Renal pelvis (tissue), 4 donors: ENCODE data around the gene FPR2. TPM values are rescaled to one million over a fixed set of nuclear protein-coding genes. Genes with fewer than 3 reads are reported as not detected.
"Not testable (repeated sequence)": the region's sequence is repeated elsewhere in the genome, so short reads cannot be mapped to it uniquely, and the experiment has no call there.

Experiments
- DNase-seq: peaks from one replicate; pipeline ENCODE4 v3.0.0-alpha.2; 2013
- polyA plus RNA-seq, 3 donors: library from polyadenylated mRNA; unstranded; fragments of 120-200 nt; gene quantifications; one replicate each; pipeline ENCODE4 v1.2.1, GENCODE V29; 2013; ENCODE audit not compliant: insufficient read length in 3 of 3

The FPR2 gene
- polyA plus RNA-seq, 3 donors: 0.15 to 0.19 TPM; not detected in 1

DNA sequence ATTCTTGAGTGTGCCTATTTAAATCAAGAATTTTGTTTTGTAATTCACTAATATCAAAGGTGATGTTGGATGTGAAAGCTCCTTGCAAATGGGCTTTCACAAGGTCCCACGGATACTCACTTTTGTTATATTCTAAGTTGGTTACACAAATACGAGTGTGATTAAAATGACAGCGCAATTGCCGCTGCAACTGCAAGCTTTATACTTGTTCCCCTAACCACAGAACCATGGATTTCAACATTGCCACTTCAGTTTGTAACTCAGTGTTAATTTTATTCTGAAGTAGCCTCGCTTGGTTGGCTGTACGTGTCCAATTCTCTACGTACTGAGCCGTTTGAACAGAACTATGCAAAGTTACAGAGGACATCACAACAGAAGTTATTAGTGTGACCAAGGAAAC, 44.4 kb downstream of the FPR2 start:
- DNase-seq: not testable (repeated sequence)

GRCh38 chr19:51806571-51806970, 45.6 kb downstream of the FPR2 start:
- not testable (repeated sequence) for DNase-seq

GRCh38 chr19:51807111-51807701, 46.2 kb downstream of the FPR2 start:
- DNase-seq: no peak

DNA sequence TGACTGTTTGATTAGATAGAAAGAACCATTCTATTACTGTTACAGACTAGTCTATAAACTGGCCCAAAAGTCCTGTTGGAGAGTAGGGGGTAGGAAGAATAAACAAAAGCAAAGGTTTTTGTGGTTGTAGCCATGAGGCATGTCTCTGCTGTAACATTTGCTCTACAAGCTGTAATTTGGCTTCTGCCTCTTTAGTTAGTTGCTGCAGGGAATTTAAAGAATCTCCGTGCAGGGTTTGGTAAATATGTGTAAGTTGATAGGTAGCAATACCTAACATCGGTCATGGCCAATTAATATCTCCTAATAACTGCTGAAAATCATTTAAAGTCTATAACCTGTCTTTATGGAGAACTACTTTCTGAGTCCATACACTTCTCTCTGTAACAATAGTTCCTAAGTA, 46.9 kb downstream of the FPR2 start:
- no peak for DNase-seq

- DNase-seq: no peak
Measured at GRCh38 chr19:51808333-51808986, 47.5 kb downstream of the FPR2 start.

DNA sequence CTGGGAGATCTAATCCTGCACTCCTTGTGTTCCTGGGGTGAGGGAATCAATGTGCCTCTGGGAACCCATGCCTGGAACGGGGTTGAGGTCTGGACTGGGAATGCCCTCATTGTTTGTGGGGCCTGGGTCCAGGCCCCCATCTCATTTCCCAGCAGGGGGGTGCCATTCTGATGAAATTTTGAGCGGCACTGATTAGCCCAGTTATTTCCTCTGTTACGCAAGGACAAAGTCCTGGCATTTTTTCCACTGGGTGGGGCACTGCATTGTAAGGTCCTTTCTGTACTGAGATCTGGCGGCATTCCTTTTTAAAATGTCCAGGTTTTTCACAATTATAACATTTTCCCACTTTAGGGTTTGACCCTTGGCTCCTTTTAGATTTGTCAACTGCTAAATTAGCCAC, 48.8 kb downstream of the FPR2 start:
- DNase-seq: no peak

GRCh38 chr19:51810223-51810622, 49.2 kb downstream of the FPR2 start:
- no peak for DNase-seq

- DNase-seq: no peak
Measured at GRCh38 chr19:51811344-51811743, 50.4 kb downstream of the FPR2 start.

DNA sequence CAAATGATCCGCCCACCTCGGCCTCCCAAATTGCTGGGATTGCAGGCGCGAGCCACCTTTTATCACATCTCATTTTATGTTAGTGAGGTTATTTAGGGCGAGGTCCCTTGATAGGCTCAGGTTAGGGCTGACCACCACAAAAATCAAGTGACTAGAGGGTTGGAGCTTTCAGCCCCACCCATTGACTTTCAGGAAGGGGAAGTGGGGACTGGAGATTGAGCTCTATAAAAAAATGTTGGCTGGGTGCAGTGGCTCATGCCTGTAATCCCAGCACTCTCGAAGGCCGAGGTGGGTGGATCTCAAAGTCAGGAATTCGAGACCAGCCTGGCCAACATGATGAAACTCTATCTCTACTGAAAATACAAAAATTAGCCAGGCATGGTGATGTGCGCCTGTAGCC, 54.1 kb downstream of the FPR2 start:
- DNase-seq: no peak

DNA sequence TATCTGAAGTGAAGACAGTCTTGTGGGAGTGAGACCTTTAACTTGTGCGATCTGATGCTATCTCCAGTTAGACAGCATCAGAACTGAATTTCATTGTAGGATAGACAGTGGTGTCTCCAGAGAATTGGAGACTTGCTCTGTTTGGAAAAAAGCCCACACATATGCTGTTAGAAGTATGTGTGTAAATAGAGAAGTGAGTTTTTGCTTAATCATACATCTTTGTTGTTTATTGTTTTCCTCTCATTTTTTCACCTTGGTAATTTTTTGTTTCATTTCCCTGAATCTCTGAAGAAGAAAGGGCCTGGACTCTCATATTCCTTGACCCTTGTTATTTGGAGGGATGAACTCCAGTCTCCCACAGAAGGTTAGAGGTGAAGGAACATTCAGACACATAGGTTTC, 55.7 kb downstream of the FPR2 start:
- no peak for DNase-seq

- DNase-seq: no peak
Measured at GRCh38 chr19:51820011-51820410, 59.0 kb downstream of the FPR2 start.

Other genes with a start within 250 kb of the FPR2 start
- gene SIGLEC6, start 229.5 kb upstream of the FPR2 start, polyA plus RNA-seq: under 1 TPM in 1 of 3 donors, not detected in 2; 0.16 TPM
- gene ZNF175, start 189.9 kb upstream of the FPR2 start, polyA plus RNA-seq: 10 to 100 TPM; 15.3 to 22.0 (median 17.3) TPM
- gene SIGLEC5, start 130.8 kb upstream of the FPR2 start, polyA plus RNA-seq: under 1 TPM in 2 of 3 donors, not detected in 1; 0.26 to 0.40 TPM
- gene SIGLEC14, start 114.4 kb upstream of the FPR2 start, polyA plus RNA-seq: under 1 TPM; 0.25 to 0.92 (median 0.54) TPM
- gene SPACA6, start 67.8 kb upstream of the FPR2 start, polyA plus RNA-seq: 10 to 100 TPM; 16.4 to 27.6 (median 24.1) TPM
- gene HAS1, start 37.2 kb upstream of the FPR2 start, polyA plus RNA-seq: under 1 TPM in 2 of 3 donors, not detected in 1; 0.13 TPM
- gene FPR1, start 9.3 kb upstream of the FPR2 start, polyA plus RNA-seq: 1 to 10 TPM in 2 of 3 donors, under 1 TPM in 1; 0.88 to 1.5 (median 1.3) TPM
- gene FPR3, start 34.0 kb downstream of the FPR2 start, polyA plus RNA-seq: under 1 TPM; 0.21 to 0.46 (median 0.23) TPM
- 10 to 100 TPM; 40.9 to 59.4 (median 43.7) TPM for gene ZNF577, start 126.8 kb downstream of the FPR2 start, polyA plus RNA-seq
- 10 to 100 TPM; 27.0 to 30.1 (median 29.8) TPM for gene ZNF649, start 143.8 kb downstream of the FPR2 start, polyA plus RNA-seq
- 10 to 100 TPM; 12.7 to 15.1 (median 13.7) TPM for gene ZNF613, start 166.3 kb downstream of the FPR2 start, polyA plus RNA-seq
- 10 to 100 TPM; 17.4 to 23.1 (median 18.4) TPM for gene ZNF350, start 225.7 kb downstream of the FPR2 start, polyA plus RNA-seq
- 10 to 100 TPM; 15.5 to 21.5 (median 18.3) TPM for gene ZNF615, start 247.0 kb downstream of the FPR2 start, polyA plus RNA-seq